ENCODE measurements around the gene ZFAND3.

Gene ZFAND3

GRCh38 chr6:38018755-38019165, 199.2 kb downstream of the ZFAND3 start:
- no peak for DNase-seq (ENCODE audit: low spot score)
- in situ Hi-C loops (cut with MboI; ENCODE audit: low sequenced_read_pairs, unreplicated experiment), result no loop called here
- no peak for TF ChIP-seq CTCF (IDR thresholded peaks at IDR 0.05; ENCODE audit: borderline replicate concordance, control extremely low read depth, extremely low read depth, insufficient read depth, missing control alignments)

DNA sequence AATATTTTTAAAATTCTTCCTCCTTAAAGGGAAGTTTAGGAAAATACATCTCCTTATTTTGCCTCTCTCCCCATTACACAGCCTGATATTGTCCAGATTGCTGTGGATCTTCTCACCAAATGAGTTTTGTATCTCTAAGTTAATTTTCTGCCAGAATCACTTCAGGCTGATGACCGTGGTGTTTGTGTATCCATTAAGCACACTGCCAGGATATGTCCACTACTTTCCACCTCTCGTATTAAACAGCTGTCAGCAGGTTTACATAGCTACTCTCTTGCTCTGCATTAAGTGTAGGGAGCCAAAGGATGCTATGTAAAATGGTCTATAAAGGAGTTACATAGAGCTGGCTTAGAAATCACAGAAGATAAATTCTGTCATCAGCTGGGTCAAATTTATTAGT, 201.1 kb downstream of the ZFAND3 start:
- DNase-seq (ENCODE audit: low spot score), result no peak
- TF ChIP-seq CTCF (IDR thresholded peaks at IDR 0.05; ENCODE audit: borderline replicate concordance, control extremely low read depth, extremely low read depth, insufficient read depth, missing control alignments), result no peak
- in situ Hi-C loops (cut with MboI; ENCODE audit: low sequenced_read_pairs, unreplicated experiment), result no loop called here

DNA sequence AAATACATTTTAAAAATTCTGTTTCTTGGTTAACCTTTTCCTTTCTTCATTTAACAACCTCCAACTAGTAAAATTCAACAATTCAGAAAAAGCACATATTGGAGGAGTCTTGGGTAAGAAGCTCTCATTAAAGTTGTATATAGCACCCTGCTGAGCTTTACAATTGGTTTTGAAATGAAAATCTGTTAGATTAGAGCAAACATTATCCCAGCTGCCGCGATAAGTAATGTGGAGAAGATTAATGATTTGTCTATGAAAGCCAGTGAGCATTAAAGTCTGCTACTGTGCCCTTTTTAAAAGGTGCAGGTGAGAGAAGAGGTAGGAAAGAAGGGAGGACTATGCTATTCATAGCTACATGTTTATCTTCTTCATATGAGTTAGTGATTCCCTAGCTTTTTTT, 201.5 kb downstream of the ZFAND3 start:
- TF ChIP-seq CTCF (IDR thresholded peaks at IDR 0.05; ENCODE audit: borderline replicate concordance, control extremely low read depth, extremely low read depth, insufficient read depth, missing control alignments), result no peak
- in situ Hi-C loops (cut with MboI; ENCODE audit: low sequenced_read_pairs, unreplicated experiment), result no loop called here
- no peak for DNase-seq (ENCODE audit: low spot score)

GRCh38 chr6:38021571-38021970, 202.0 kb downstream of the ZFAND3 start:
- in situ Hi-C loops (cut with MboI; ENCODE audit: low sequenced_read_pairs, unreplicated experiment), result no loop called here
- no peak for TF ChIP-seq CTCF (IDR thresholded peaks at IDR 0.05; ENCODE audit: borderline replicate concordance, control extremely low read depth, extremely low read depth, insufficient read depth, missing control alignments)
- no peak for DNase-seq (ENCODE audit: low spot score)

GRCh38 chr6:38022688-38023087, 203.2 kb downstream of the ZFAND3 start:
- no peak for DNase-seq (ENCODE audit: low spot score)
- in situ Hi-C loops (cut with MboI; ENCODE audit: low sequenced_read_pairs, unreplicated experiment), result no loop called here
- no peak for TF ChIP-seq CTCF (IDR thresholded peaks at IDR 0.05; ENCODE audit: borderline replicate concordance, control extremely low read depth, extremely low read depth, insufficient read depth, missing control alignments)

DNA sequence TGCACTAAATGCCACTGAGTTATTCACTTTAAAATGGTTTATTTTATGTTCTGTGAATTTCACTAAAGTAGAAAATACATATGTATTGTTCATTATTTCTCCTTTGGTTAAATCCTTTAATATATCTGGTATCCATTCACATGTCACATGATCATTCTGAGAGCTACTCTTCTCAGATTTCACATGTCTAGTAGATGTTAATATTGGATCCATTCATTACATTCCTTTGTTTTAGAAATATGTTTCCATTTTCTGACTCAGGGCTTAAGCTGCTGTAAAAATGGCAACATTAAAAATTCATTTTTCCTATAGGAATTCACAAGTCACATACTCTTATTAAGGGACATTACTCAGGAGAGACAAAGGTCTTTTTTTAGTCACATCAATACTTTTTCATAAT, 205.4 kb downstream of the ZFAND3 start:
- no peak for DNase-seq (ENCODE audit: low spot score)
- in situ Hi-C loops (cut with MboI; ENCODE audit: low sequenced_read_pairs, unreplicated experiment), result no loop called here
- no peak for TF ChIP-seq CTCF (IDR thresholded peaks at IDR 0.05; ENCODE audit: borderline replicate concordance, control extremely low read depth, extremely low read depth, insufficient read depth, missing control alignments)

GRCh38 chr6:38025451-38025850, 205.9 kb downstream of the ZFAND3 start:
- in situ Hi-C loops (cut with MboI; ENCODE audit: low sequenced_read_pairs, unreplicated experiment), result no loop called here
- no peak for DNase-seq (ENCODE audit: low spot score)
- no peak for TF ChIP-seq CTCF (IDR thresholded peaks at IDR 0.05; ENCODE audit: borderline replicate concordance, control extremely low read depth, extremely low read depth, insufficient read depth, missing control alignments)

Measured in GM13976 (cell line).